H9 (cell line): ENCODE data around the gene ZNF408. TPM values are rescaled to one million over a fixed set of nuclear protein-coding genes. Genes with fewer than 3 reads are reported as not detected.

Source experiments
- DNase-seq: peaks from one replicate; pipeline ENCODE4 v3.0.0-alpha.2; 2017
- H2AFZ ChIP-seq: one replicate; pipeline ENCODE4 v1.6.1; 2013; ENCODE audit warnings: mild to moderate bottlenecking, low read length, control low read depth, moderate library complexity
- H2AK5ac ChIP-seq: 2 replicates; pipeline ENCODE4 v1.6.1; 2013; ENCODE audit warnings: low read length, control low read depth, mixed read lengths; ENCODE audit not compliant: insufficient read length
- H2BK120ac ChIP-seq: one replicate; pipeline ENCODE4 v1.6.1; 2013; ENCODE audit warnings: low read depth, mild to moderate bottlenecking, low read length, control low read depth, inconsistent platforms; ENCODE audit not compliant: poor library complexity, severe bottlenecking
- H2BK12ac ChIP-seq: 2 replicates; pipeline ENCODE4 v1.6.1; 2013; ENCODE audit warnings: low read length, control low read depth, mixed read lengths, low read depth; ENCODE audit not compliant: insufficient read length
- H2BK15ac ChIP-seq: 2 replicates; pipeline ENCODE4 v1.6.1; 2013; ENCODE audit warnings: low read depth, low read length, control low read depth
- H2BK20ac ChIP-seq: one replicate; pipeline ENCODE4 v1.6.1; 2013; ENCODE audit warnings: low read depth, mild to moderate bottlenecking, low read length, control low read depth, inconsistent platforms; ENCODE audit not compliant: poor library complexity, severe bottlenecking
- H2BK5ac ChIP-seq: 2 replicates; pipeline ENCODE4 v1.6.1; 2013; ENCODE audit warnings: low read length, control low read depth, mixed read lengths; ENCODE audit not compliant: insufficient read length
- H3K14ac ChIP-seq: 2 replicates; pipeline ENCODE4 v1.6.1; 2013; ENCODE audit warnings: low read length, control low read depth; ENCODE audit not compliant: insufficient read depth
- H3K18ac ChIP-seq: 2 replicates; pipeline ENCODE4 v1.6.1; 2013; ENCODE audit warnings: low read depth, mild to moderate bottlenecking, mixed read lengths, low read length, control low read depth; ENCODE audit not compliant: insufficient read length
- H3K23ac ChIP-seq: 2 replicates; pipeline ENCODE4 v1.6.1; 2013; ENCODE audit warnings: low read length, control low read depth, mixed read lengths, low read depth; ENCODE audit not compliant: insufficient read length
- H3K23me2 ChIP-seq: 2 replicates; pipeline ENCODE4 v1.6.1; 2013; ENCODE audit warnings: low read depth, mild to moderate bottlenecking, mixed read lengths, low read length, control low read depth; ENCODE audit not compliant: insufficient read length, poor library complexity, severe bottlenecking
- H3K27ac ChIP-seq: 2 replicates; pipeline ENCODE4 v1.5.1; 2013; ENCODE audit warnings: low read length, control low read depth, mixed read lengths, low read depth; ENCODE audit not compliant: insufficient read length
- H3K27me3 ChIP-seq: 2 replicates; pipeline ENCODE4 v1.6.1; 2013; ENCODE audit warnings: low read length, control low read depth, inconsistent platforms; ENCODE audit not compliant: insufficient read depth
- H3K4ac ChIP-seq: 2 replicates; pipeline ENCODE4 v1.6.1; 2013; ENCODE audit warnings: low read depth, mild to moderate bottlenecking, control low read depth, inconsistent platforms, low read length, moderate library complexity
- H3K4me1 ChIP-seq: 2 replicates; pipeline ENCODE4 v1.6.1; 2013; ENCODE audit warnings: low read length, control low read depth, inconsistent platforms; ENCODE audit not compliant: insufficient read depth
- H3K4me2 ChIP-seq: 2 replicates; pipeline ENCODE4 v1.6.1; 2013; ENCODE audit warnings: low read length, control low read depth, mixed read lengths; ENCODE audit not compliant: insufficient read length, insufficient read depth
- H3K56ac ChIP-seq: 2 replicates; pipeline ENCODE4 v1.6.1; 2013; ENCODE audit warnings: low read depth, mild to moderate bottlenecking, mixed read lengths, low read length, control low read depth; ENCODE audit not compliant: insufficient read length
- H3K79me1 ChIP-seq: 2 replicates; pipeline ENCODE4 v1.6.1; 2013; ENCODE audit warnings: low read depth, mild to moderate bottlenecking, moderate library complexity, low read length, control low read depth, inconsistent platforms; ENCODE audit not compliant: insufficient read depth, poor library complexity, severe bottlenecking
- H3K79me2 ChIP-seq: 2 replicates; pipeline ENCODE4 v1.6.1; 2013; ENCODE audit warnings: low read length, control low read depth, inconsistent platforms; ENCODE audit not compliant: insufficient read depth
- H3K9ac ChIP-seq: 2 replicates; pipeline ENCODE4 v1.6.1; 2013; ENCODE audit warnings: low read length, control low read depth, mixed read lengths; ENCODE audit not compliant: insufficient read length; ENCODE audit errors: extremely low read depth
- H3K9me3 ChIP-seq: one replicate; pipeline ENCODE4 v1.6.1; 2013; ENCODE audit warnings: low read depth, low read length, inconsistent platforms; ENCODE audit not compliant: control insufficient read depth
- H3T11ph ChIP-seq: one replicate; pipeline ENCODE4 v1.6.1; 2013; ENCODE audit warnings: mild to moderate bottlenecking, low read length, control low read depth, inconsistent platforms
- H4K20me1 ChIP-seq: one replicate; pipeline ENCODE4 v1.6.1; 2013; ENCODE audit not compliant: control insufficient read depth, insufficient read length, insufficient read depth
- H4K5ac ChIP-seq: 2 replicates; pipeline ENCODE4 v1.6.1; 2013; ENCODE audit warnings: low read depth, mild to moderate bottlenecking, mixed read lengths, low read length, control low read depth; ENCODE audit not compliant: insufficient read length
- H4K8ac ChIP-seq: replicated peaks from 2 replicates; pipeline ENCODE4 v1.6.1; 2013; ENCODE audit warnings: low read length, control low read depth, mixed read lengths, low read depth; ENCODE audit not compliant: insufficient read length
- H4K91ac ChIP-seq: 2 replicates; pipeline ENCODE4 v1.6.1; 2013; ENCODE audit warnings: low read depth, mild to moderate bottlenecking, moderate library complexity, mixed read lengths, low read length, control low read depth; ENCODE audit not compliant: insufficient read length
- H3K27ac Mint-ChIP-seq, 3 experiments: 2 replicates in 2 of 3; 3 replicates in 1 of 3; pipeline ENCODE4 v1.8.0; 2020 to 2021; ENCODE audit warnings: mixed read lengths in 3 of 3, mild to moderate bottlenecking in 1 of 3, moderate library complexity in 1 of 3
- H3K27me3 Mint-ChIP-seq: 2 replicates; pipeline ENCODE4 v1.8.0; 2021; ENCODE audit warnings: low read depth, mild to moderate bottlenecking, moderate library complexity, mixed read lengths
- H3K36me3 Mint-ChIP-seq, 3 experiments: 2 replicates in 2 of 3; 3 replicates in 1 of 3; pipeline ENCODE4 v1.8.0; 2020 to 2021; ENCODE audit warnings: low read depth in 3 of 3, mixed read lengths in 3 of 3; ENCODE audit not compliant: insufficient read depth in 1 of 3
- H3K4me1 Mint-ChIP-seq, 2 experiments: 2 replicates each; pipeline ENCODE4 v1.8.0; 2020; ENCODE audit warnings: mixed read lengths in 2 of 2
- H3K4me3 Mint-ChIP-seq, 2 experiments: 2 replicates in 1 of 2; 3 replicates in 1 of 2; pipeline ENCODE4 v1.8.0; 2020 to 2021; ENCODE audit warnings: mild to moderate bottlenecking in 2 of 2, mixed read lengths in 2 of 2, moderate library complexity in 1 of 2
- H3K9me3 Mint-ChIP-seq, 2 experiments: 2 replicates in 1 of 2; 3 replicates in 1 of 2; pipeline ENCODE4 v1.8.0; 2020; ENCODE audit warnings: mild to moderate bottlenecking in 2 of 2, mixed read lengths in 2 of 2, moderate library complexity in 1 of 2
- WGBS: extraction: QIAGEN DNeasy Blood & Tissue Kit; methylation state at CpG from one replicate; pipeline ENCODE4 v1.1.7; 2013; ENCODE audit warnings: missing lambda C conversion rate, low lambda C conversion rate, mixed read lengths; ENCODE audit not compliant: insufficient read length; ENCODE audit errors: extremely low coverage; 5-methylcytosine and 5-hydroxymethylcytosine counted together
- total RNA-seq: library from RNA; stranded (reverse); gene quantifications from 2 replicates; pipeline ENCODE4 v1.2.1, GENCODE V29; 2021
- TF ChIP-seq, protein P1 (sequence below): fragments of 200-600 bp; sonication (generic); conservative IDR thresholded peaks from 3 replicates; pipeline ENCODE4 v1.8.0; 2021; ENCODE audit warnings: antibody characterized with exemption, mild to moderate bottlenecking

The ZNF408 gene
- total RNA-seq, 1 experiment from 2014 or later: 16.6 TPM

DNA sequence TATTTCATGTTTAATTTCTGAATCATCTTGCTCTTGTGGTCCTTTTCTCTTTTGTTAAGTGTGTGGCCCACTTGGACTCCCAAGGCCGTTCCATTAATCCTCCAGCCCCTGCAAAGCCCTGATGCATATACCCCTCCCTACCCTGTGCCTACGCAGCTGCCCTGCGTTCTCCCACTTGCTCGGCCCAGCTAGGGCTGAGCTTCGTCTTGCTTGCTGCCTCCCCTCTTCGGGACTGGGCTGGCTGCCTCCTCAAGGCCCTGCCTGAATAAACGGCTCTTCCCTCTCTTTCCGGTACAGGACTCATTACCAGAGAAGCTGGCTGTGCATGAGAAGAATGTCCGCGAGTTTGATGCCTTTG, 28.9 kb upstream of the ZNF408 start:
- Mint-ChIP-seq H3K27me3 (no peaks in the 10 kb centered on the region), H3K36me3 (peaks cover 20 to 52% (median 50%) of the 10 kb centered on the region in 3 experiments; a peak in 6 of 7 replicates), H3K27ac (no peak overlapping the region; a peak in 2 of 7 replicates), H3K9me3 (no peaks in the 10 kb centered on the region), H3K4me1 (peaks cover 14 to 16% of the 10 kb centered on the region in 2 experiments), H3K4me3 (no peak overlapping the region; a peak in 1 of 5 replicates)
- H2BK20ac ChIP-seq: no peak overlapping the region
- no peak overlapping the region for H3K18ac ChIP-seq
- H2BK15ac ChIP-seq: no peak overlapping the region
- no peak overlapping the region for H3K4ac ChIP-seq
- H3K14ac ChIP-seq: no peak overlapping the region; the same call in 1 of the 2 replicates
- H3K23me2 ChIP-seq: no peaks in the 10 kb centered on the region
- no peak overlapping the region for H3T11ph ChIP-seq
- no peak overlapping the region for H3K9ac ChIP-seq
- no peaks in the 10 kb centered on the region for H3K9me3 ChIP-seq
- no peak overlapping the region for H3K23ac ChIP-seq
- H4K91ac ChIP-seq: no peak overlapping the region
- H2BK120ac ChIP-seq: no peak overlapping the region
- no peak overlapping the region for H4K8ac ChIP-seq
- no peaks in the 10 kb centered on the region for H3K79me2 ChIP-seq
- no peak overlapping the region for H2BK12ac ChIP-seq
- H4K20me1 ChIP-seq: no peaks in the 10 kb centered on the region
- H2AFZ ChIP-seq: no peak overlapping the region
- H3K4me1 ChIP-seq: no peaks in the 10 kb centered on the region
- WGBS: no CpG with 5 or more reads among the region's 10 CpGs
- H3K4me2 ChIP-seq: no peak overlapping the region
- TF ChIP-seq, protein P1, sequence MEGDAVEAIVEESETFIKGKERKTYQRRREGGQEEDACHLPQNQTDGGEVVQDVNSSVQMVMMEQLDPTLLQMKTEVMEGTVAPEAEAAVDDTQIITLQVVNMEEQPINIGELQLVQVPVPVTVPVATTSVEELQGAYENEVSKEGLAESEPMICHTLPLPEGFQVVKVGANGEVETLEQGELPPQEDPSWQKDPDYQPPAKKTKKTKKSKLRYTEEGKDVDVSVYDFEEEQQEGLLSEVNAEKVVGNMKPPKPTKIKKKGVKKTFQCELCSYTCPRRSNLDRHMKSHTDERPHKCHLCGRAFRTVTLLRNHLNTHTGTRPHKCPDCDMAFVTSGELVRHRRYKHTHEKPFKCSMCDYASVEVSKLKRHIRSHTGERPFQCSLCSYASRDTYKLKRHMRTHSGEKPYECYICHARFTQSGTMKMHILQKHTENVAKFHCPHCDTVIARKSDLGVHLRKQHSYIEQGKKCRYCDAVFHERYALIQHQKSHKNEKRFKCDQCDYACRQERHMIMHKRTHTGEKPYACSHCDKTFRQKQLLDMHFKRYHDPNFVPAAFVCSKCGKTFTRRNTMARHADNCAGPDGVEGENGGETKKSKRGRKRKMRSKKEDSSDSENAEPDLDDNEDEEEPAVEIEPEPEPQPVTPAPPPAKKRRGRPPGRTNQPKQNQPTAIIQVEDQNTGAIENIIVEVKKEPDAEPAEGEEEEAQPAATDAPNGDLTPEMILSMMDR: no peak
- H3K79me1 ChIP-seq: no peaks in the 10 kb centered on the region
- H3K27ac ChIP-seq: no peak overlapping the region
- H3K27me3 ChIP-seq: no peaks in the 10 kb centered on the region
- H3K56ac ChIP-seq: no peak overlapping the region
- H2AK5ac ChIP-seq: no peak overlapping the region
- H4K5ac ChIP-seq: no peak overlapping the region
- DNase-seq: no peak
- no peak overlapping the region for H2BK5ac ChIP-seq
